ENCODE measurements around the gene DTNA. TPM values are rescaled to one million over a fixed set of nuclear protein-coding genes. Genes with fewer than 3 reads are reported as not detected.
"Not testable (repeated sequence)": the region's sequence is repeated elsewhere in the genome, so short reads cannot be mapped to it uniquely, and the experiment has no call there.

DTNA gene
- total RNA-seq, 4 donors from 2014 or later = 22.7 to 60.5 (median 43.7) TPM

DNA sequence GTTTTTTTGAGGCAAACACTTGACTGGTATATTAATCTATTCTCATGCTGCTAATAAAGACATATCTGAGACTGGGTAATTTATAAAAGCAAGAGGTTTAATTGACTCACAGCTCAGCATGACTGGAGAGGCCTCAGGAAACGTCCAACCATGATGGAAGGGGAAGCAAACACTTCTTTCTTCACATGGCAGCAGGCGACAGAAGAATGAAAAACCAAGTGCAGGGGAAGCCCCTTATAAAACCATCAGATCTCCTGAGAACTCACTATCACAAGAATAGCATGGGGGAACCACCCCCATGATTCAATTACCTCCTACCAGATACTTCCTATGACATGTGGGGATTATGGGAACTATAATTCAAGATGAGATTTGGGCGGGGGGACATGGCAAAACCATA lies 194.9 kb downstream of the DTNA start:
- no peak for ATAC-seq (ENCODE audit: low FRiP score)
- TF ChIP-seq, protein P1, sequence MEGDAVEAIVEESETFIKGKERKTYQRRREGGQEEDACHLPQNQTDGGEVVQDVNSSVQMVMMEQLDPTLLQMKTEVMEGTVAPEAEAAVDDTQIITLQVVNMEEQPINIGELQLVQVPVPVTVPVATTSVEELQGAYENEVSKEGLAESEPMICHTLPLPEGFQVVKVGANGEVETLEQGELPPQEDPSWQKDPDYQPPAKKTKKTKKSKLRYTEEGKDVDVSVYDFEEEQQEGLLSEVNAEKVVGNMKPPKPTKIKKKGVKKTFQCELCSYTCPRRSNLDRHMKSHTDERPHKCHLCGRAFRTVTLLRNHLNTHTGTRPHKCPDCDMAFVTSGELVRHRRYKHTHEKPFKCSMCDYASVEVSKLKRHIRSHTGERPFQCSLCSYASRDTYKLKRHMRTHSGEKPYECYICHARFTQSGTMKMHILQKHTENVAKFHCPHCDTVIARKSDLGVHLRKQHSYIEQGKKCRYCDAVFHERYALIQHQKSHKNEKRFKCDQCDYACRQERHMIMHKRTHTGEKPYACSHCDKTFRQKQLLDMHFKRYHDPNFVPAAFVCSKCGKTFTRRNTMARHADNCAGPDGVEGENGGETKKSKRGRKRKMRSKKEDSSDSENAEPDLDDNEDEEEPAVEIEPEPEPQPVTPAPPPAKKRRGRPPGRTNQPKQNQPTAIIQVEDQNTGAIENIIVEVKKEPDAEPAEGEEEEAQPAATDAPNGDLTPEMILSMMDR (IDR thresholded peaks at IDR 0.05) = no peak
- no peak for DNase-seq (ENCODE audit: low spot score)

DNA sequence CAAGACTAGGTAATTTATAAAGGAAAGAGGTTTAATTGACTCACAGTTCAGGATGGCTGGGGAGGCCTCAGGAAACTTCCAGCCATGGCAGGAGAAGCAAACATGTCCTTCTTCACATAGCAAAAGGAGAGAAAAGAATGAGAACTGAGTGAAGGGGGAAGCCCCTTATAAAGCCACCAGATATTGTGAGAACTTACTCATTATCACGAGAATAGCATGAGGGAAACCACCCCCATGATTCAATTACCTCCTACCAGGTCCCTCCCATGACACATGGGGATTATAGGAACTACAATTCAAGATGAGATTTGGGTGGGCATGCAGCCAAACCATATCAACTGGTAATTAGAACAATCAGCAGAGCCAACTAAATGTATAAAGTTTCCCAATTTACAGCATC lies 196.9 kb downstream of the DTNA start:
- not testable (repeated sequence) for DNase-seq (ENCODE audit: low spot score); ATAC-seq (ENCODE audit: low FRiP score)

DNA sequence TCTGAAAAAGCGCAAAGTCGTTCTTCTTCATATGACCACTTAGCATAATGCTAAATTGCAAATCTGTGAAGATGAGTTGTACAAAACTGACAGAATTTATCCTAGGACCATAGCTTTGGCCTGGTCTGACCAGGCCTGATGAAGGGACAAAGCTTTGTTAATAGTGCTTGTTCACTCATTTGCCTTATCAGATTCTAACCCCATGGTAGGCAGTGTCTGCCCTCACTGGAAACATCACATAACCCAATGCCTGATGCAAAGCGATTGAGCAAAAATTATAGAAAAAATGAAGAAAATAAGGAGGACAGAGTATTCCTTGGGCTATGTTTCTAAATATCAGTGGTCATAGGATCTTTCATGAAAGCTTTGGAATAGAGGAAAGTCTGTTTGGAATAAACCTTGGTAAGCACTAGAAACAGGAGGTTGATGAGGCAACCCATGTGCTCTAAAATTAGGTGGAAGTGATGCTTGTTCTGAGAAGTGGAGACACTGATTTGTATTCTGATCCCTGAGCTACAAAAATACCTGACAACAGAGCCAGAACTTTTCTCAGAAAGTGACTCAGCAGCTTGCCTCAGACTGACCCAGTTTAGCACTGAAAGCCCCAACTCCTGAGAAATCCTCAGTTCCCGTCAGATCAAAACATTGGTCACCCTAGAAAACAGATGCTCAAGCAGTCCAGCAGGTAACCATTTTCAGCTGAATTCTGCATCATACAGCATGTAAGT lies 199.7 kb downstream of the DTNA start:
- ATAC-seq (ENCODE audit: low FRiP score) = no peak
- TF ChIP-seq, protein P1 (IDR thresholded peaks at IDR 0.05) = no peak
- no peak for DNase-seq (ENCODE audit: low spot score)

DNA sequence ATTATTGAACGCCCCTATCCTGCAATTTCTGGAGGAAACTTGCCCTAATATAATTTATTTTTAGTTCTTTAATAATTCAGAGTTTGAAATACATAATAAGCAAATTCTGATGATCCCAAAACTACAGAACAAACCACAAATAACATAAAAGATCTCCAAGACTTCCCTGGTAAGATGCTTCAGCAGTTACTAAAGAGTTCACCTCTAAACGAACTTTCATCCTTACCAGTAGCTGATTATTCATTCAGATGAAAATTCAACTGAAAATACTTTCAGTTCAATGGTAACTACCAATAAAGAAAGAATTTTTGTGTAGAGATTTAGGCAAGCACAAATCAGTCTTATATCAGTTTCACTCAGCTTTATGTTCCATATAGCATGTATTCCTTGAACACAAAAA lies 201.0 kb downstream of the DTNA start:
- ATAC-seq (ENCODE audit: low FRiP score) = no peak
- DNase-seq (ENCODE audit: low spot score) = no peak
- TF ChIP-seq, protein P1 (IDR thresholded peaks at IDR 0.05) = no peak

DNA sequence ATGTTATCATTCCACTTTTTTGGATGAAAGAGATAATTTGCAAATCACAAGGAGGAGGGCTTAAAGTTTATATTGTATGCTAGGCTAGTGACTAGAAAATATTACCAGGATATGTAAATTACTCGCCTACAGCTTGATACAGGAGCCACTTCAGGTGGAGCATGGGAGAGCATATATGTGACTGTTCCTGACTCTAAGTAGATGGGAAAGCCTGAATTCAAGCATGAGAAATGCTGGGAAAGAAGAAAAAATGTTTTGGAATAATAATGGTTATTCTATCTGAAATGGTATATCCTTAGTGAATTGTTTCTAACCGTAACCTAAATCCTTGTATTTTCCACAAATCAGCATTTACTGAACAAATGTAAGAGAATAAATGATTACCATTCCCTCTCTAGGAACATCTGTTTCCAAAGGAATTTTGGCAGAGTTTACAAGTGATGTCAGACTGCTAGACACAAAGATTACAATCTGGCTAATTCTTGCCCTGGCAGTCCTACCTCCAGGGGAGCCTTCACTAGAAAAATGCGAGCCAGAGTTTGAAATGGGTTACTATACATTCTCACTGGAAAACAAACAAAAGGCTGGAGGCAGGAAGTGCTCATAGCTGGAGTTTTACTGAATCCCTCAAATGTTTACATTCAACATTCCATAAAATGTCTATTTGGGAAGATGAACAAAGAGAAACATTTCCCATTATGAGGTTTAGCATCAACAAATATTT lies 201.7 kb downstream of the DTNA start:
- TF ChIP-seq, protein P1 (IDR thresholded peaks at IDR 0.05) = no peak
- ATAC-seq (ENCODE audit: low FRiP score) = no peak
- DNase-seq (ENCODE audit: low spot score) = no peak

DNA sequence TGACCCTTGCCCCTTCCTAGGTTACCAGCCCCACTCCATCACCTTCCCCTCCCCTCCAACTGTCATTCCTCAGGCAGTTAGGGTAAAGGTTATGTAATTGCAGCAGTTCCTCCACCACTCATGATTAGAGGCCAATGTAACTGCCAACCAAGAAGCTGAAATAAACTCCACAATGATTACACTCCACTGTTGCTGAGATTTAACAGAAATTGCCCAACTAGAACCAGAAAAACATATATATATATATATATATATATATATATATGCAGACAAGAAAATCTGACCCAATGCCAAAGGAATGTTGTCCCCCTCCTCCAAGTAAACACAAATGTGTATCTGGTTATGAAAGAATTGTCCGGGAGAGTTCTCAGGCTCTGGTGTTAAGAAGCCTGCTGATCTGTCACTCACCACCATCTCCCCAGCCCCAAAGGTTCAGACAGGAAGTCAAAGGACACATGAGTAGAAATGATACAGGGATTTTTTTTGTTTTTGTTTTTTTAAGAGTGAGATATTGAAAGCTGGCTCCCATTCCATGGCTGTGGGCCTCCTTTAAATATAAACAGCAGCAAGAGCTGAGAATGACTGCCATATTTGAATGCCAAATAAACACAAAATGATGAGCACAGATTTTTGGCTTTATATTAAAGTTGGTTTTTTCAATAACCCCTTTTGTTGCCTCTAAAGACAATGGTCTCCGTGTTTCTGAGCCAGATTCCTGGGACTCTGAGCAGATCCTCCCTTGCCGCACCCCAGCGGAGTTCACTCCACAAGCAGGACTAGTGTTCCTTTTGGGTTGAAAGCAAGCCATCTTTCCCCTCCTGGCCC lies 204.0 kb downstream of the DTNA start:
- TF ChIP-seq, protein P1 (IDR thresholded peaks at IDR 0.05) = no peak
- ATAC-seq (ENCODE audit: low FRiP score) = no peak
- no peak for DNase-seq (ENCODE audit: low spot score)

DNA sequence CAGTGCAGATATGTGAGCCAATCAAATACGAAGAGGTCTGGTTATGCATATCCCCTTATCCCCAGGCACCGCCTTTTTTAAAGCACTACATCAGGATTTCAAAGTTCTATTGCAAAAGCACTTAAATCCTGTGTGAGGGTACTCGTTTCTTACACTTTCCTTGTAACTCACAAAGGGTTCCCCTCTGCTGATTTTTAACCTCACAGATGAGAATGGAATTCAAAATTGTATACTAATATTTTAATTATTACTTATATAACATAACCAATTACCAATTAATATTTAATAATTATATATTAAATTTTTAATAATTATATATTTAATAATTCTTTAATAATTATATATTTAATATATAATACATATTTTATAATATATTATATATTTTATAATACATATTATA lies 204.9 kb downstream of the DTNA start:
- ATAC-seq (ENCODE audit: low FRiP score) (no peak), DNase-seq (ENCODE audit: low spot score) (no peak)
- TF ChIP-seq, protein P1 (IDR thresholded peaks at IDR 0.05) = no peak

DNA sequence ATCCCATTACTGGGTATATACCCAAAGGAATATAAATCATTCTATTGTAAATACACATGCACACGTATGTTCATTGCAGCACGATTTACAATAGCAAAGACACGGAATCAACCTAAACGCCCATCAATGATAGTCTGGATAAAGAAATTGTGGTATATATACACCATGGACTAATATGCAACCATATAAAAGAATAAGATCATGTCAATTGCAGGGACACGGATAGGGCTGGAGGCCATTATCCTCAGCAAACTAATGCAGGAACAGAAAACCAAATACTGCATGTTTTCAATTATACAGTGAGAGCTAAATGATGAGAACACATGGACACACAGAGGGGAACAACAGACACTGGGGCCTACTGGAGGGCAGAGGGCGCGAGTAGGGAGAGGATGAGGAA lies 206.4 kb downstream of the DTNA start:
- not testable (repeated sequence) for DNase-seq (ENCODE audit: low spot score); ATAC-seq (ENCODE audit: low FRiP score)
